ENCODE data around the gene WWC1. TPM values are rescaled to one million over a fixed set of nuclear protein-coding genes. Genes with fewer than 3 reads are reported as not detected.

Gene WWC1
- total RNA-seq, 4 donors from 2014 or later = 0.51 TPM; not detected in 3

DNA sequence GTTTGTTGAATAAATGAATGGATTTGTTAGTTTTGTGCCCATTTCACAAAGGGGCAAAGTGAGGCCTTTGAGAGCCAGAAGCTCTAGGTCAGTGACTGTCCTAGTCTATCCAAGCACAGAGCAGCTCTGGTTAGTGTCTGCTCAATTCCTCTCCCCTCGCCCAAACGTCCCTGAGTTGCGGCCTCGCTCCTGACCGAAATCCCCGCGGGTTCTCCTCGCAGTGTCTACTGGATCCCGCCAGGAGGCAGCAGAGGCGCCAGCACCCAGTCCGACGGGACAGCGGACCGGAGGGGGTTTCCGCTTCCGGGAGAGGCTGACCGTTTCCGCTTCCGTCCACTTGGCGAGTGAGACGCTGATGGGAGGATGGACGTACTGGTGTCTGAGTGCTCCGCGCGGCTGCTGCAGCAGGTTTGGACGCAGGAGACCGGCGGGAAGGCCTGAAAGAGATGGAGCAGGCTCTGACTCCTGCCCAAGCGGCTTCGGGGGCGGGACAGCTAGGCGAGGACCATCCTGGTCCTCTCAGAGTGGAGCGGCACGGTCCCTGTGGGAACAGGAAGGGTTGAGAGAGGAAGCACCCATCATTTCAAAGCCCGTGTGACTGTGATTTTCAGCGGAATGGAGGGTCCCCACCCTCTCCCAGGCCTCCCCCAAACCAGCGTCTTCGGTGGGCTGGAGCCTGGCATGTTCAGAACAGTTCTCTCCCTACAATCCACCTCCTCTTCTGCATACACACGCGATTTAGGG lies 194.9 kb downstream of the WWC1 start, which contains the start of gene RARS1:
Gene RARS1 (plus strand): TSS at position 336 of the 744 bp plus-strand sequence. CDS start 28 bp downstream, at position 364.
- Histone ChIP-seq H3K4me1 (peaks cover 8 to 10% of the 10 kb centered on the region in 2 donors), H3K36me3 (peaks cover 4 to 32% of the 10 kb centered on the region in 2 donors), H3K9me3 (no peaks in the 10 kb centered on the region), H3K27me3 (no peaks in the 10 kb centered on the region), H3K4me3 (peak within 1 kb of the TSS; percentile 70 to 97 (median 91)), H3K27ac (peak within 1 kb of the TSS; percentile 69 to 77 (median 71))
- TF ChIP-seq, protein P1, sequence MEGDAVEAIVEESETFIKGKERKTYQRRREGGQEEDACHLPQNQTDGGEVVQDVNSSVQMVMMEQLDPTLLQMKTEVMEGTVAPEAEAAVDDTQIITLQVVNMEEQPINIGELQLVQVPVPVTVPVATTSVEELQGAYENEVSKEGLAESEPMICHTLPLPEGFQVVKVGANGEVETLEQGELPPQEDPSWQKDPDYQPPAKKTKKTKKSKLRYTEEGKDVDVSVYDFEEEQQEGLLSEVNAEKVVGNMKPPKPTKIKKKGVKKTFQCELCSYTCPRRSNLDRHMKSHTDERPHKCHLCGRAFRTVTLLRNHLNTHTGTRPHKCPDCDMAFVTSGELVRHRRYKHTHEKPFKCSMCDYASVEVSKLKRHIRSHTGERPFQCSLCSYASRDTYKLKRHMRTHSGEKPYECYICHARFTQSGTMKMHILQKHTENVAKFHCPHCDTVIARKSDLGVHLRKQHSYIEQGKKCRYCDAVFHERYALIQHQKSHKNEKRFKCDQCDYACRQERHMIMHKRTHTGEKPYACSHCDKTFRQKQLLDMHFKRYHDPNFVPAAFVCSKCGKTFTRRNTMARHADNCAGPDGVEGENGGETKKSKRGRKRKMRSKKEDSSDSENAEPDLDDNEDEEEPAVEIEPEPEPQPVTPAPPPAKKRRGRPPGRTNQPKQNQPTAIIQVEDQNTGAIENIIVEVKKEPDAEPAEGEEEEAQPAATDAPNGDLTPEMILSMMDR (IDR thresholded peaks at IDR 0.05 in 4 of 5, conservative IDR thresholded peaks at IDR 0.05 in 1 of 5) = peak; percentile 81 to 95 (median 91)
- TF ChIP-seq POLR2A (IDR thresholded peaks at IDR 0.05) = peak; percentile 54 to 76
- DNase-seq (peak; percentile 84 to 88), ATAC-seq (peak; percentile 98 to 99)
- intact Hi-C loops (cut with DNase I; ENCODE audit: low total_unique reads) = loop anchor here (1.0 to 10.0 kb wide), 2 partner anchors 93 to 1098 kb away; partner anchors contain the start of genes PANK3 and SPDL1
- in situ Hi-C loops (cut with MboI; ENCODE audit: low sequenced_read_pairs in 4 of 4) = no loop called here

DNA sequence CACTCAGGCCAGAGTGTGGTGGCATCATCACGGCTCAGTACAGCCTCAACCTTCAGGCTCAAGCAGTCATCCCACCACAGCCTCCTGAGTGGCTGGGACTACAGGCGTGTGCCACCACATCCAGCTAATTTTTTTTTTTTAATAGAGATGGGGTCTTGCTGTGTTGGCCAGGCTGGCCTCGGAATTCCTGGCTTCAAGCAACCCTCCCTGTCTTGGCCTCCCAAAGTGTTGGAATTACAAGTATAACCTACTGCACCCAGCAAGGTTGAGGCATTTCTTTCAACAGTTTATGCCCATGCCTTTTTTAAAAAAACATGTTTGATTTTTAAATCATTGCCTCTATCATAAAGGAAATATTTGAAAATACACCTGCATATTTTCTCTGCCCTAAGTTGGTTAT lies 197.6 kb downstream of the WWC1 start:
- H3K9me3 ChIP-seq = no peaks in the 10 kb centered on the region
- in situ Hi-C loops (cut with MboI; ENCODE audit: low sequenced_read_pairs in 4 of 4) = no loop called here

DNA sequence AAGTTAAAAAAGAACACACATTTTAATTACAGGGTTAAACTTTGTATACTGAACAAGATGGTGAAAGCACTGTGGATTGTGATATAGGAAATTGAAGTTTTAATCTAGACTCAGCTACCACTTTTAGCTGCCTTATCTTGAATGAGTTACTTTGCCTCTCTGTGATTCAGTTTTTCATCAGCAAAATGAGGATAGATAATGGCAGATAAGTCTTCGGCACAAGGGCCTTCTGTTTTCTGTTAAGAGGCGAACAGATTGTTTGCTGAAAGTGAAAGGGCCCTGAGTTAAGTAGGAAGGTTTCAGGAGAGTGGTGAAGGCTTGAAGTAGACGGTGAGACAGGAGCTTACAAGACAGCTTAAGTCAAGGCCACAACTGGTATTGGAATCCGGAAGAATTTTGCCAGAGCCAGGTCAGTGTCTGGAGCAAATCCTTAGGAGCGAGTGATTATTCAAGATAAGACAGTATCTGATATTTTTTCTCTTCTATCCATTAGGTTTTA lies 202.7 kb downstream of the WWC1 start:
- no peak for TF ChIP-seq POLR2A (IDR thresholded peaks at IDR 0.05)
- TF ChIP-seq, protein P1 (IDR thresholded peaks at IDR 0.05 in 4 of 5, conservative IDR thresholded peaks at IDR 0.05 in 1 of 5) = no peak
- peaks cover 4 to 96% of the 10 kb centered on the region in 2 donors for H3K36me3 ChIP-seq
- H3K9me3 ChIP-seq = no peaks in the 10 kb centered on the region
- ATAC-seq (no peak), DNase-seq (no peak)
- no peak overlapping the region for H3K4me3 ChIP-seq
- no peaks in the 10 kb centered on the region for H3K27me3 ChIP-seq
- intact Hi-C loops (cut with DNase I; ENCODE audit: low total_unique reads) (no loop called here), in situ Hi-C loops (cut with MboI; ENCODE audit: low sequenced_read_pairs in 4 of 4) (no loop called here)
- no peak overlapping the region for H3K27ac ChIP-seq
- H3K4me1 ChIP-seq = no peaks in the 10 kb centered on the region

More for the DNA sequence above, 197.6 kb downstream of the WWC1 start:
- ATAC-seq (no peak), DNase-seq (no peak)
- peaks cover 4 to 59% of the 10 kb centered on the region in 2 donors for H3K36me3 ChIP-seq
- TF ChIP-seq, protein P1 (IDR thresholded peaks at IDR 0.05 in 4 of 5, conservative IDR thresholded peaks at IDR 0.05 in 1 of 5) = no peak
- TF ChIP-seq POLR2A (IDR thresholded peaks at IDR 0.05) = no peak
- no peak overlapping the region for H3K4me3 ChIP-seq
- peaks cover 8 to 10% of the 10 kb centered on the region in 2 donors for H3K4me1 ChIP-seq
- no peak overlapping the region for H3K27ac ChIP-seq
- no peaks in the 10 kb centered on the region for H3K27me3 ChIP-seq
- intact Hi-C loops (cut with DNase I; ENCODE audit: low total_unique reads) = loop anchor here (10.0 kb wide), 1 partner anchor 1096 kb away; the partner anchor contains the start of gene SPDL1

DNA sequence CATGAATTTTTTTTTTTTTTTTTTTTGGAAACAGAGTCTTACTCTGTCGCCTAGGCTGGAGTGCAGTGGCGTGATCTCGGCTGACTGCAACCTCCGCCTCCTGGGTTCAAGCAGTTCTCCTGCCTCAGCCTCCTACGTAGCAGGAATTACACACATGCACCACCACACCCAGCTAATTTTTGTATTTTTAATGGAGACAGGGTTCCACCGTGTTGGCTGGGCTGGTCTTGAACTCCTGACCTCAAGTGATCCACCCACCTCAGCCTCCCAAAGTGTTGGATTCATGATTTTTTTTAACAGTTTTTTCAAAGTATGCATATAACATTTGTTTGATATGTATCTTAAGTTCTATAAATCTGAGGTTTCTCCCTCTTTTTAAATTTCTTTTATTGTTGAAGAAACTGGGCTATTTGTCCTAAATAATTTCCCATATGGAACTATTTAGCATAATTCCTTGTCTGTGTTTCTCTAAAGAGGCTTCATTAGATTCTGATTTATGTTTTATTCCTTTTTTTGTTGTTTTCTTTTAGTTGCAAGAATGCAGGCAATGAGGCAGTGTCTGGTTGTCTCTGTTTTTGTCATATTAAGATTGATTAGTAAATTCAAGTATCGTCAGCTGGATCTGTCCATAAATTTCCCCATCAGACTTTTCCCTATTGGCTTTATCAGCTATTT lies 211.3 kb downstream of the WWC1 start:
- Histone ChIP-seq H3K4me1 (no peaks in the 10 kb centered on the region), H3K27me3 (no peaks in the 10 kb centered on the region), H3K27ac (no peak overlapping the region), H3K4me3 (no peak overlapping the region), H3K36me3 (peaks cover 0 to 78% of the 10 kb centered on the region in 2 donors), H3K9me3 (no peaks in the 10 kb centered on the region)
- intact Hi-C loops (cut with DNase I; ENCODE audit: low total_unique reads) = no loop called here
- no peak for DNase-seq
- ATAC-seq = no peak
- no peak for TF ChIP-seq POLR2A (IDR thresholded peaks at IDR 0.05)
- TF ChIP-seq, protein P1 (IDR thresholded peaks at IDR 0.05 in 4 of 5, conservative IDR thresholded peaks at IDR 0.05 in 1 of 5) = no peak
- in situ Hi-C loops (cut with MboI; ENCODE audit: low sequenced_read_pairs in 4 of 4) = no loop called here
